Measurements from ENCODE around the gene GRXCR2.
"Not testable (repeated sequence)": the region's sequence is repeated elsewhere in the genome, so short reads cannot be mapped to it uniquely, and the experiment has no call there.

GRXCR2 gene, protein sequence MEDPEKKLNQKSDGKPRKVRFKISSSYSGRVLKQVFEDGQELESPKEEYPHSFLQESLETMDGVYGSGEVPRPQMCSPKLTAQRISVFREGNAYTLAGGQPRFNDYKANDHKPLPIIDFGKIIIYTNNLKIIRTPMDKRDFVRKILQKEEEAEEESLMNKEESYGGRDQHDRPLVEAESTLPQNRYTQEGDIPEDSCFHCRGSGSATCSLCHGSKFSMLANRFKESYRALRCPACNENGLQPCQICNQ

DNA sequence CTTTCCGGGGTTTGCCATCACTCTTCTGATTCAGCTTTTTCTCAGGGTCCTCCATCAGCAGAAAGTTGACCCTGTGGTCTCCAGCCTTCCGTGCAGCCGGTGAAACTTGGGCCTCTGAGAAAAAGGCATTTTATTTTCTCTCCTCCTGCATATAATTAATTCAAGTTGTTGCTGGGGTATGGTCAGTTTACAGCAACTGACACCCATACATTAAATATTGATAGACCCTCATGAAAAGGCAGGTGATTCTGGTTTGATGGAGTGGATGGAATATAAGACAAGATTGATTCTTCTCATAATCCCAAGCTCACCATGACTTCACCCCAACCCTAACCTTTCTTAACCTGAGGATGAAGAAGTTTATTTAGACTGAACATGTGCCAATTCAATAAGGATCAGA is at the start of gene GRXCR2:
GRXCR2 (minus strand) TSS at position 101 of the 400 bp plus-strand sequence; CDS start at position 55, 46 bp downstream.
- no peak for DNase-seq

DNA sequence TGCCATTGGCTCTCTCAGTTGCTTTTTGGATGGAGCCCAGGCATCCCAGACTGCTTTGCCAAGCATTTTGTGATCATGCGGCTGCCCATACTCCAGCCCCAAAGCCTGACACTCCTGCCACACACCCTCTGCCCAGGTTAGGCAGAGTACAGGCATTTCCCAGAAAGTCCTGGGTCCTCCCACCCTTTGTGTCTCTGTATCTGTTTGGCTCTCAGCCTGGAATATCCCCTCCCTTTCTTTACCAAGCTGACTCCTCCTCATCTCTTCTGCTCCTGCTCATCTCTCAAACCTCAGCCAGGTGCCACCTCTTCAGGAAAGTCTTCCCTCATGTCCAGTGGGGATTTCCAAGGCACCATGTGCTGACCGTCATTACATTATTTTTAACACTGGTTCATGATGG is 49.2 kb upstream of the GRXCR2 start:
- no peak for DNase-seq

DNA sequence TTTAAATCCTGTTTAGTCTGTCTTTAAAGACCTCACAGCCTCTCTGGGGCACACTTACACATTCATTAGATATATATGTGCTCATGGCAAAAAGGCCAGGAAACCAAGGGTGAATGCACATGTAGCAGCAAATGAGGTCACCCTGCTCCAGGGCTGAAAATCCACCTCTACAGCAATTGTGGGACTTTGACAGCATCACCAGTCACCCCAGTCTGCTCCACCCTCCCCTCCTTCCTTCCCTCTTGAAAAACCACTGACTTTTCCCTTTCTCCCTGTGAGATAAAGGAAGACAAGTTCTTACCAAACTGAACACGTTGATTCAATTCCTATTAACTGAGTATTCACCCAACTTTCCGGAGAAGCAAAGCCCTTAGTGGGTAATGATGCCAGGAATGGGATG is 48.4 kb upstream of the GRXCR2 start:
- DNase-seq = no peak

DNA sequence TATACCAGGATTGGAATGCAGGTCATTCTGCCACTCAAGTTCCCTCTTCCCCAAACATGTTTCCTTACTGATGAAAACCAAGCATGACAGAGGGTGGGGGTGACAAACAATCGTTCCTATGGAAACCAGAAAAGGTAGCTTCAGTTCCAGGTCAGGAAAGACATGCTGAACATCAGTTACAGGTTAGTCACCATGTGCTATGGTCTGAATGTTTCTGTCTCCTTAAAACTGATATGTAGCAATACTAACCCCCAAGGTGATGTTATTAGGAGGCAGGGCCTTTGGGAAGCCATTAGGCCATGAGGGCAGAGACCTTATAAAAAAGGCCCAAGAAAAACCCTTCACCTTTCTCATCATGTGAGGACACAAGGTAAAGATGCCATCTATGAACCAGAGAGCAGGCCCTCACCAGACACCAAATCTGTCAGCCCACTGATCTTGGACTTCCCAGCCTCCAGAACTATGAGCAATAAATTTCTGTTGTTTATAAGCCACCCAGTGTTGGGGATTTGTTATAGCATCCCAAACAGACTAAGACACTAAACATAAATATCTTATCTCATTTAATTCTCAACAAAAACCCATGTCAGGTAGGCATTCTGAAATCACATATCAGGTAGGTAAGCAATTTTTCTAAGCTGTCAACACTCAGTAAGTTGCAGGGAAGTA is 47.9 kb upstream of the GRXCR2 start:
- no peak for DNase-seq

DNA sequence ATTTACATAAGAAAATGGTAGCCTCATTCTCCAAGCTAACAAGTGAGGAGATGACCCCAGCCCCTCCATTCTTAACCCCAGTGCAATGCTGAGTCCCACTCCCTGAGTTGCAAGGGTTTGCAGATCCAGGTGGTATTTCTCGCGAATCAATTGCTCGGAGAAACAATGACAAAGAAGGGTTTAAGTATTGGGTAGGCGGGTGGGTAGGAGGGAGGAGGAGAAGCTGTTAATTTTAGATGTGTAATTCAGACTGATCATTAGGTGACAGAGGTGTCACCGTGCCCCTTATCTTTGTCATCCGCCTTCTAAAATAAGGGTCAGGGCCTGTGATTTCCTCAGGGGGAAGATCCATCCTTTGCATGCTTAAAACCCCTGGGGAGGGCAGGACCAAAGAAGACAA is 46.6 kb upstream of the GRXCR2 start:
- DNase-seq = no peak

DNA sequence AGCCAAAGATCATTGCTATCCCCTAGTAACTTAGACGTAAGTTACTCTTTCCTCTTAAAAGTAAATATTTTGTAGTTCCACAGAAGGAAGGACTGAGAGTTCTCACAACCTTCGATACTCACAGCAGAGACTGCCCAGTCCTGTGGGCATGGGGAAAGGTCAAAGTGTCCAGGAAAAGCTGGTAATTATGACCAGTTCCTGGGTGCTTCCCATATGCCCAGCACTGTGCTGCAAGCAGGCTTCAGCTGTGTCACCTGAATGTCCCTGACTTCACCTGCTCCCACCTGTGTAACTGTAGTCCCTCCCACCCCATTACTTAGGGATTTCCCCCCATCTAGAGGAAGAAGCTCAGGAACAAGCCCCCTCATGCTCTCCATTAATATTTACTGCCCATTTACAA is 45.6 kb upstream of the GRXCR2 start:
- DNase-seq = no peak

DNA sequence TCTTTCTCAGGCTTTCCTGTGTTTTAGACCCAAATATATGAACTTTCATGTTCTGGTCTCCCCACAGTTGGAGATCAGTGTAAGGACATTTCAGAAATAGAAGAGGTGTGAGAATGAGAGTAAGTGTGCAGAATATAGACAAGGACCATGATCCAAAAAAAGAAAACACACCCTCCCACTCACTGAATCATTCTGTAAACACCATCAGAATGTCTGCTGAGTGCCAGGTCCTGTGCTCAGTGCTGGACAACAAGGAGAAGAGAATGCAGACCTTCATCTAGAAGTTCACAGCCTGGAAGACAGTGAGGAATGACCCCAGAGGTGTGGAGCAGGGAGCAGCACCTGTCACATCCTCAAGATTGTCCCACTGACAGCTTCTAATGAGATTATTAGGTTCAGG is 44.5 kb upstream of the GRXCR2 start:
- DNase-seq = no peak

DNA sequence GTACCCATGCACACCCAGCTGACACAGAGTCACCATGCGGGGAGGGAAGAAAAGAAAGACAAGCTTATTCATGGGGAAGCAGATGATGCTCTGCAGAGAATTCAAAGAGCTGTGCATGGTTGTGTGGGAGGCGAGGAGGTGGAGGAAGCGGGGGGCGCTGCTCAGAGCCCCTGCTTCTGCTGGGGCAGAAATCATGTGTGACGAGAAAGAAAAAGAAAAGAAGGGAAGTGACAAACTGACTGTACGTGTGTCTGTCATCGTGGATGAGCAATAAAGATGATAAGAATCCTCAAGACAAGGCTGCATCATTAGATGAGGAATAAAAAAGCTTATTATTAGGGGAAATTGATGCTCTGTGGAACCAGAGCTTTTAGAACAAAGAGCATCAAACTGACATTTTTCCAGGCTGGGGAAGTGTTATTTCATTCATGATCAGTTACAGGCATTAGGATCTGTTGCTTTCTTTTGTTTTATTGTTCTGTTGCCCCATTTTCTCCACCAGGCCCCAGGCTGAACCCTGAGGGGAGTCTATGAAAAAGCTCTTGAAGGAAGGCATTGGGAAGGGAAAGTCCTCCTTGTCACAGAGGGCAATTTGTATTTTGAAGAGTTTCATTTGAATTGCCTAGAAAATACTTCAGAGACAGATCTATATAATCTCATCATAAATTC is 43.3 kb upstream of the GRXCR2 start:
- no peak for DNase-seq

DNA sequence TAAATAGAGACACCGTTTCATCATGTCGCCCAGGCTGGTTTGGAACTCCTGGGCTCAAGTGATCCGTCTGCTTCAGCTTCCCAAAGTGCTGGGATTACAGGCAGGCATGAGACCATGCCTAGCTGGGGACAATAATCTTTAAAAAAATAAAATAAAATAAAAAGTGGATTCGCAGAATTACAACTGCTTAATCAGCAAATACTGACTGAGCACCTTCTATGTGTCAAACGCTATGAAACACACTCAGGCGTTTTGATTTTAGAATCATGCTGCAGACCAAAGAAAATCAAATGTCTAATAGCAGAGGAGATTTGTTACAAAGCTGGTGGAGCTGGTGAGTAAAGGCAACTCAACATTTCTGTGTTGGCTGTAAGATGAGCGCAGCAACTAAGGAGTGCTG is 40.9 kb upstream of the GRXCR2 start:
- no peak for DNase-seq

DNA sequence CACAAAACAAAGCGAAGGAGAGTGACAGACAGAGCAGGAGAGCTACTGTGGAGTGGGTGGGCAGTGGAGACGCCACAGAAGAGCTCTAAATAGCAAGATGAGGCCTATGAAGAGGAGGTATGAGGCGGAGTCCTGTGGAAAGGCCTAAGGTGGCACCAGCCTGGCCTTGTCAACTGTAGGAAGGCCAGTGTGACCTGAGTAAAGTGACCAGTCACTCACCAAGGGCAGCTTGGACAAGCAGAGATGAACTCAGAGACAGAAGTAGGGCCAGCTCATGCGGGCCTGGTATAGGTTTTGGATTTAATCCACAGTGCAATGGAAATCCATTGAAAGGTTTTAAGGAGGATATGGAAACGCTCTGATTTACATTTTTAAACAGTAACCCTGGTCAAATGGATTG is 39.8 kb upstream of the GRXCR2 start:
- DNase-seq = no peak

DNA sequence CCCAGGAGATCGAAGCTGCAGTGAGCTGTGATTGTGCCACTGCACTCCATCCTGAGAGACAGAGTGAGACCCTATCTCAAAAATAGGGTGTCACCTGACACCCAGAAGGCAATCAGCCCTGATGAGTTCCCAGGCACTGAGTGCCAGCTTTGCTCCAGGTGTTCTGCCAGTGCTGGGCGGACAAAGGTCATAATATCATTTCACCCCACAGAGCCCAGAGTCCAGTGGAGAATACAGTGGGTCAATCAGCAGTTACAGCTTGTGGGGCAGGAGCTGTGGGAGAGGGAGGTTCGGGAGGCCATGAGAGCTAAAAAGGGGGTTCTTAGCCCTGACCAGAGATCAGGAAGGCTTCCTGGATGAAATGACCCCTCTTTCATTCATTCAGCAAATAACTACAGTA is 39.2 kb upstream of the GRXCR2 start:
- no peak for DNase-seq

DNA sequence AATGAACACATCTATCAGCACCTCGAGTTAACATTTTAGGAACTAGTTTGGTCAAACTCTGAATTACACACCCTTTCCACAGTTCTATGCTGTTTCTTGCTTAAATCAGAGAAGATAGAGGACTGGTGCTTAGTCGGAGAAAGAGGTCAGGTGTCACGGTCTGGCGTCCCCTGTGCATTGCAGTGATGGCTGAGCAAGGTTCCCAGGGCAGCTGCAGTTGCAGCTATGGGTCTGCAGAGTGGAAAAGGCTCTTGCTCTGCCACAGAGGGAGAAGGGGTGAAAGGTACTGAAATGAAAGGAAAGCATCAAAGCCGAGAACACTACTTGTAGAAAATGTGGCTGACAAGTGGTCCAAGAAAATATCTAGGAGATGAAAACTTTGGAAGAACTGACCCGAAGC is 38.4 kb upstream of the GRXCR2 start:
- no peak for DNase-seq

DNA sequence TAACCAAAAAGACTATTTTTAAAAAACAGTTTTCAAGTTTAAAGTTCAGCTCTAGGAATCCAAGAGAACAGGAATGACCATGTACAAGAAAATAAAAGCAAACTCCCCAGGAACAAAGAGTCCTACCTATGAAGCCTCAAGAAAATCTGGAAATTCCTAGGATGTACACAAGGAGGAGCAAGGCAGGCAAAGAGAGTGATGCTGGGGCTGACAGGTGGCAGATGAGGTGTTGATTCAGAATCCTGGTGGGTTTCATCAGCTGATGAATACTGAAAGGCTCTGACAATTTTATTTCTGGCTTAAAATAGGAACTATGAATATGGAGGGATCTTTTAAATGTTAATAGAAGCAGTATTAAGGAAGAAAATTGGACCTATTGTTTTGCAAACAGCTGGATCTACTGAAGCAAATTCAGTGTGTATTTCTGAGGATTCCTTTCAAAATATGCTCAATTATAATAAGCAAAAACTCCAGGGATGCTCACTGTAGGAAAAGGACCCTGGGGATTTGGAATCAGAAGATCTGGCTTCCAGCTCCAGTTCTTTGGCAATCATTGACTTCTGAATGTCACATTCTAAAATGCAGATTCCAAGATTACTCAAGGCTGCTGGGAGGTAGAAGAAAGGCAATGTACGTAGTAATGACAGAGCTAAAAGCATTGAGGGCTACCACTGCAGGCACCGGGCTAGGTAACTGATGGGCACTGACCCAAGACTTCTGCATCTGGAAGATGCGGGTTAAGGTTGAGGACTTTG is 35.6 kb upstream of the GRXCR2 start:
- DNase-seq = no peak

DNA sequence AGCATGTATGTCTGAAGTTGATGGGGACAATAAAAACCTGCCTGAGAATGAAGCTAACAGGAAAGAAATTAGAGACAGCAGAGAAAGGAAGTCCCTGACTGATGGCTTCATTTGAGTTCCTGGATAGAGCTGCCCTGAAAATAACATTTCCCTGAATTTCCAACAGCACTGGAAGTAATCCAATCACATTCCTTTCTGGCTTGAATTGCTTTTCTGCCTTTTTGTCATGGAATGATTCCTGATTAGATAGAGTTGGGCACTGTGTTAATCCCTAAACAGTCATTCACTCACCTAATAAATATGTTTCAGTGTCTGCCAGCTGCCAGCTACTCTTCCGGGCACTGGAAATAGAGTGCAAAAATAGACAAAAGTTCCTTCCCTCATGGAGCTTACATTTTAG is 33.6 kb upstream of the GRXCR2 start:
- DNase-seq = no peak

DNA sequence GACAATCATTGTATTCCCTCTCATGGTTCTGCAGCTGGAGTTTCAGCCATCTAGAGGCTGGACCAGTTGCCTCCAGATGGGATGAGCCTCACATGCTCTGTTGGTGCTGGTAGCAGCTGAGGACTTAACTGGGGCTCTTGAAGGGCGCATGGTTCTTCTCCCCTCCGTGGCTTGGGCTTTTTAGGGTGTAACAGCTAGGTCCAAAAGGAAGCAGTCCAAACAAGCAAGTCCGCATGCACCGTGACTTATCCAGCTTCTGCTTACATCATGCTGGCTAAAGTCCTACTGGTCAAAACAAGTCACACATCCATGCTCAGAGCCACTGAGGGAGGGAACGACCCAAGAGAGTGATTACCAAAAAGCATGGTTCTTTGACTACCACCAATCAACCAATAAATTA is 31.9 kb upstream of the GRXCR2 start:
- no peak for DNase-seq

DNA sequence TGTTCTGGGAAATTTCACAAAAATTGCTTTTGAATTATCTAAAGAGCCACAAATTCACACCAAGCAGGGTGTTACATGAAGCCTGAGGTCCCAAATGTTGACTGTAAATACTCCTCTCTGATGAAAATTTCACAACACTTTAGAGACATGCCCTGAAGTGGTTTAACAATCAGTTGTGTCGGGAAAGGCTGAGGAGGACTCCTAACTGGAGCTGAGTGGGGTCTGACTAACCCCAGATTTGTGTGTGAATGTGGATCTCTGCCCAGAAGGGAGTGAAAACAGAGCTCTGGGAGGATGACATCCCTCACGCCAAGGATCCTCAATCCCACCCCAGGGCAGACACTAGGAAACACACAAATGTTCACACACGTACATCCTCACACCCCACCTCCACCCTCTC is 31.1 kb upstream of the GRXCR2 start:
- no peak for DNase-seq

DNA sequence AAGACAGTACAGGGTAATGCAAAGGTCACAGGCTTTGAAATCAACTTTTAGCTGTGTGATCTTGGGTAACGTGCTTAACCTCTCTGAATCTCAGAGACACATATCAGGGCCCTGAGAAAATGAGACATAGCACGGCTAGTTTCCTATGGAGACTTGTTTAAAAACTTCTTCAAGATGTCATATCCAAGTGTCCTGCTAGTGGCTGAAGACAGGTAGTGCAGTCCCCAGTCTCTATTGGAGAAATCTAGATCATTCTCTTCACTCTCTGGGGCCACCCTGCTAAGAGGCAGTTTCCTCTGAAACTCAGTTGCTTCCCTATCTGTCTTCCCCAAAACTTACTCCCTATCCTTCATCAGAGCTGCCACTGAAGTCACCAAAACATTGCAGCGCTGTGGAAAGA is 30.3 kb upstream of the GRXCR2 start:
- no peak for DNase-seq

DNA sequence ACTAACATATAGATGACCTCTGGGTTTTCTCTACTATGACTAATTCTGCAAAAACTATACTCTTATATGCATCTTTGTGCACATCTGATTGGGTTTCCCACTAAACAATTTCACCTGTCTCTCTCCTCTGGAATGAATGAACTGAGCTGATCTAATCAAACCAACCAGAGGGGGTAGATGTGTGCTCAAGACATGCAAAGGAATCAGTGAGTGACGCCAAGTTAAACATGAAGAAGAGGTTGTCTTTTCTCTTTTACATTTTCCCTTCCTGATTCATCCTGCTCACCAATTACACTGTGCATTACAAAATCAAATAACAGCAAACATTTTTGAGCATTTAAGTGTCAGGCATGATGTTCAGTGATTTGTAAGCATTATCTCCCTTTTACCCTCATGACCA is 29.6 kb upstream of the GRXCR2 start:
- no peak for DNase-seq

DNA sequence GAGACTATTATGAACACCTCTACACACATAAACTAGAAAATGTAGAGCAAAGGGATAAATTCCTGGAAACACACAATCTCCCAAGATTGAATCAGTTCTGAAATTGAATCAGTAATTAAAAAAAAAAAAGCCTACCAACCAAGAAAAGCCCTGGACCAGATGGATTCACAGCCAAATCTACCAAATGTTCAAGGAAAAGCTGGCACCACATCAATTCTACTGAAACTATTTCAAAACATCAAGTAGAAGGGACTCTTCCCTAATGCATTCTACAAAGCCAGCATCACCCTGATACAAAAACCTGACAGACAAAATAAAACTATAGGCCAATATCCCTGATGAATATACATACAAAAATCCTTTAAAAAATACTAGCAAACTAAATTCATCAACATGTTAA is 25.4 kb upstream of the GRXCR2 start:
- no peak for DNase-seq

DNA sequence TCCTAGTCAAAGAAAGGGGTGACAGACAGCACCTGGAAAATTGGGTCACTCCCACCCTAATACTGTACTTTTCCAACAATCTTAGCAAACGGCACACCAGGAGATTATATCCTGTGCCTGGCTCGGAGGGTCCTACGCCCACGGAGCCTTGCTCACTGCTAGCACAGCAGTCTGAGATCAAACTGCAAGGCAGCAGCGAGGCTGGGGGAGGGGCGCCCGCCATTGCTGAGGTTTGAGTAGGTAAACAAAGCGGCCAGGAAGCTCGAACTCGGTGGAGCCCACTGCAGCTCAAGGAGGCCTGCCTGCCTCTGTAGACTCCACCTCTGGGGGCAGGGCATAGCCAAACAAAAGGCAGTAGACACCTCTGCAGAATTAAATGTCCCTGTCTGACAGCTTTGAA is 18.6 kb upstream of the GRXCR2 start:
- DNase-seq = not testable (repeated sequence)

DNA sequence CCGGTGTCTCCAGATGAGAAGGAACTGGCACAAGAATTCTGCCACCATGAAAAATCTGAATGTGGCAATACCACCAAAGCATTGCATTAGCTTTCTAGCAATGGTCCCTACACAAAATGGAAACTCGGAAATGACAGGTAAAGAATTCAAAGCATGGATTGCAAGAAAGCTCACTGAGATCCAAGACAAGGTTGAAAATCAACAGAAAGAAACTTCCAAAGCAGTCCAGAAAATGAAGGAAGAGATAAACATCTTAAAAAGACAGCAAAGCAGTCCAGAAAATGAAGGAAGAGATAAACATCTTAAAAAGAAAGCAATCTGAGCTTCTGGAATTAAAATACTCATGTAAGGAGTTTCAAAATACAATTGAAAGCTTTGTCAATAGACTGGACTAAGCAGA is 16.8 kb upstream of the GRXCR2 start:
- DNase-seq = no peak

DNA sequence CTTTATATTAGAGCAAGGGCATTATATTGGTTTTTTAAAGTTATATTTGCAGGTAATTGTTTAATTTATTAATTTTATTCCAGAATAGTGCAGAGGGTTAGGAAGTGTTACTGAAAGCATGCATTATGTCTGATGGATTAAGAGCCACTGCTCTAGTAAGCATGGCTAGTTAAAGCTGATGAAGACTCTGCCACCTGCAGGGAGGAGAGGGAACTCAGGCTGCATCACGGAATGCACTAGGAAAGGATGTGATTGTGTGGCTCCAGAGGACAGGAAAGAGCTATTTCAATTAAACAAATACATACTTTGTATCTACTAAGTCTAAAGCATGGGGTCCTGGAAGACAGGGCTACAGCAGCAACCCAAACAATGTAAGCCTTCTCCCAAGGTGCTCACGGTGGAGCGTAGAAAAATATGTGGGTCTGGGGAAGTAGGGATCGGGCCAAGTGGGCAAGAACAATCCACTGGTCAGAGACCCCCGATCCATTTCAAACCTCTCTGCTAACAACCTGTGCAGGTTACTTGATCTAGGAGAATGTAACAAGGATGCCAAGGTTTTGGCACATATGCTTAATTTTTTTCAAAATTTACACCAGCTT is 15.3 kb upstream of the GRXCR2 start:
- no peak for DNase-seq

DNA sequence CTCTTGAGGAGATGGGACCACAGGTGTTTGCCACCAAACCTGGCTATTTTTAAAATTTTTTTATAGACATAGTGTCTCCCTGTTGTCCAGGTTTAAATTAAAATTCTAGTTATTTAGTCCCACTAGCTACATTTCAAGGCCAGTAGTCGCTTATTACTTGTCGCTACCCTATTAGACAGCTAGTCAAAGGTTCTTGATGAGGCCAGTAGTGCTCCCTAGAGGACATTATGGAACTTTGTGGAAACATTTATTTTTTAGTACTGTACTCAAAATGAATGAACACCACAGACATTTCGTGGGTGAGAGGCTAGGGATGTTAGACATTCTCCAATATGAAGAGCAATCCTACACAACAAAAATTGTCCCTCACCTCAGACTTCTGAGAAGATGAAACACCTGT is 14.4 kb upstream of the GRXCR2 start:
- DNase-seq = no peak
